ENCODE measurements around the gene SORCS2.

The SORCS2 gene

DNA sequence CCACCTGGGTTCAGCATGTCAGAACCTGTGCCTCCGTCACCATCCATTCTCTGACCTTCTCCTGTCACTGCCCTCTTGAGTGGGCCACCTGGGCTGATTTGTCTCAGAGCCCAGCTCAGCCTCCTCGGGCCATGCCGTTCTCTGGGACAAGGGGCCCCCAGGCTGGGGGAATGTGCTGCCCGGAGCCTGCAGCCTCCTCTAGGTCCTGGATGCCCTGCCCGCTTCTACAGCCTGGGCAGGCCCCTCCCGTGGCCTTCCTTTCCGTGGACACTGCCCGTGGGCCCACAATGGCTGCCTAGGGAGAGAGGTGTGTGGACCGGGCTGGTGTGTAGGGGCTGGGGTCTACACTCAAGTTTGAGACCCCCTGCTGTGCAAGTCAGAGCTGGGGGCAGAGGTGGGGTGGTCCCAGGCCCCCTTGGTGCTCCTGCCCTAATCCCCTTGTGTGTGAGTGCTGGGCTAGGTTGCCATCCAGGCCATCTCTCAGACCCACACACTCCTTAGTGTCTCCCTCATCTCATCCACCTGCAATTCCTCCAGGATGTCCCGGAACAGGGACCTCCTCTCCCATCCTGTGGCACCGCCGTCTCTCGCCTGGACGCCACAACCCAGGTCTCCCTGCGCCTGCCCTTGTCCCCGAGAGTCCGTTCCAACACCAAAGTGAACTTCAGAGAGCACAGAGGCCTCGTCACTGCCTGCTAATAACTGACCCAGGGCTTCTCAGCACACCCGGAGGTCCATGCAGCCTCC is 230.0 kb downstream of the SORCS2 start:
- DNase-seq: no peak

DNA sequence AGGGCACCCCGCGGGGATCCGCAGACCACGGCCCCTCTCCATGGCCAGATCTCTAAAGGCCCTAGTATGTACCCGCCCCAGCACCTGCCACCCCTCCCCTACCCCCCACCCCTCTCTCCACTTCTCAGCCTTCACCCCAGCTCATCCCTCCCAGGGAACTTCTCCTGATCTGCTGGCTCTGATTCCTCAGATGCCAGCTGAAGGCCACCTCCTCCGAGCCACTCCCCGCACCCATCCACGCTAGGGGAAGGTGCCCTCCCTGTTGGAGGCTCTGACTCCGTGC is 230.5 kb downstream of the SORCS2 start:
- DNase-seq: no peak

DNA sequence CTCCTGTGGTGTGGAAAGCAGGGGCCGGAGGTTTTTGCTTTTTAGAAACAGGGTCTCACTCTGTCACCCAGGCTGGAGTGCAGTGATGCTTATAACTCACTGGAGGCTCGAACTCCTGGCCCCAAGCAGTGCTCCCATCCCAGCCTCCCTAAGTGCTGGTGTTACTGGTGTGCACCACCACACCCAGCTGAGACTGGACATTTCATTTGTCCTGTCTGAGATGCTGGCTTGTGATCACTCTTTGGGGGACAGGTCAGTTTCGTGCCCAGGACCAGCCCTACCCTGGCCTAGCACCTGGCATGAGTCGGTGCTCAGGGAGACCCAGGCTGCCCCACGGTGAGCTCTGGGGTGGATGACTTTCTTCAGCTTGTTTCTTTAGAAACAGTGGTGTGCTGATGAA is 231.1 kb downstream of the SORCS2 start:
- DNase-seq: no peak

DNA sequence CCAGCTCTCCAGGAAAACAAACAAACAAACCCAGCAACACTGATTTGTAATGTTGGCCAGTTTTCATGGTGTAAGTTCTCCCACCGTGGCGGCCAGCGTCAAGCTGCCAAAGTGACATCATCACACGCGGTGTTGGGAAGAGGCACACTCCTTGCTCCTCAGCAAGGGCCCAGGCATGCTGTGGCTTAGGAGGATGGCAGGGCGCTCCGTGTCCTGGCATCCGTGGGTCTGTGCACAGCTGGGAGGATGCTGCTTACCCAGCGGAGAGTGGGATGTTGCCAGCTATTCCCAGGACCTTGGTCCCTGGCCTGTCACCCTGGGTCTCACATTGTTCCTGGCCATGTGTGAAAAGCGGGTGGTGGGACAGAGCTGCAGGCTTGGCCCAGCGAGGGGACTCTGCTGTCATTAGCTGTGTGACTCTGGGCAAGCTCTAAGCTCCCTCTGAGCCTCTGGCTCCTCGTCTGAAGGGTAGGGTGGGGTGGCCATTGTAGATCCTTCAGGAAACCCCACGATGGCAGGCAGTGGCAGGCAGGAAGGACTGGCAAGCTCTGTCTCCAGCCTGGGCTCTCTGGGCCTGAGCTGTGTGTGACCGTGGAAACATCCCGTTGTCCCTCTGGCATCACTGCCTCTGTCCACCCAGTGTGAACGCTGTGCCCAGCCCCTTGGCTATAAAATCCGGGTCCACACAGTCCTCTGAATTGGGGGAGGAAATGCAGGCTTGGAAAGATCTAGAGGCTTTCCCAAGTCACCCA is 231.6 kb downstream of the SORCS2 start:
- DNase-seq: no peak

DNA sequence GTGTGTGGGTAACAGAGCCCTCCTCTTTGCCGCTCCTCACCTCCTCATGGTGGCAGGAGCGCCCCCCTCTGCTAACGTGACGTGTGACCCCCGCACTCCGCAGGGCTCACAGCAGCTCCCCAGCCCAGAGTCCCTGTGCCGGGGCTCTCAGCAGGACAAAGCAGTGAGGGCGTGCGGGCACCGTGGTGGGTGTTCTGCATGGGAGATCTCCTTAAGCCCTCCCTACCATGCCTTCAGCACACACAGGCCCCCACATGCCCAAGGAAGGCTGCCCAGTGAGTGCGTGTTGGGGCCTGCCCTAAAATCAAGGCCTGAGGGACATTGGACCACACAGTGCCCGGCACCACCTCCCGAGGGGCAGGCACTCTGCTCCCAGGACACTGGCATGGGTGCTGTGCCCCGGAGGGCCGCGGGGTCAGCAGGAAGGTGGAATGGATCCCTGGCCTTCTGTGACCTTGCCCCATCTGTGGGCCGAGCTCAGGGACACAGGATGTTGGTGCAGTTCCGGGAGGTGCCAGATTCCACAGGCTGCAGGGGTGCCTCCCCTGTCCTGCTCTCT is 232.3 kb downstream of the SORCS2 start:
- no peak for DNase-seq

DNA sequence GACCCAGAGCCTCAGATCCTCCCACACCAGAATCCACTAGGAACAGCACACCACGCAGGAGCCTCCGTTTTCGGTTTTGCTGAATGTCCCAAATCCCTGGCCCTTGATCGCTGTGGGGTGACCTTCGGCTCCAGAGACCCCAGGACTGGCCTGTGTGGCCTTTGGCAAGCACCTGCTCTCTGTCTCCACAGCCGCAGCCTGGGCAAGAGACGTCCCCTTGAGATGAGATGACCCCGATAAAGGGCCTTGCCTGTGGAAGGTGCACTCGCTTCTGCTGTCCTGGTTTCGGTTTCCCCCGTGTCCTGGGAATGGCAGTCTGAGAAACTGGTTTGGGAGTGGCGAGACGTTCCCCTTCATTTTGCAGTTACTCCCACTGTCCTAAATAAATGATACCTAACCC is 232.8 kb downstream of the SORCS2 start:
- DNase-seq: no peak

DNA sequence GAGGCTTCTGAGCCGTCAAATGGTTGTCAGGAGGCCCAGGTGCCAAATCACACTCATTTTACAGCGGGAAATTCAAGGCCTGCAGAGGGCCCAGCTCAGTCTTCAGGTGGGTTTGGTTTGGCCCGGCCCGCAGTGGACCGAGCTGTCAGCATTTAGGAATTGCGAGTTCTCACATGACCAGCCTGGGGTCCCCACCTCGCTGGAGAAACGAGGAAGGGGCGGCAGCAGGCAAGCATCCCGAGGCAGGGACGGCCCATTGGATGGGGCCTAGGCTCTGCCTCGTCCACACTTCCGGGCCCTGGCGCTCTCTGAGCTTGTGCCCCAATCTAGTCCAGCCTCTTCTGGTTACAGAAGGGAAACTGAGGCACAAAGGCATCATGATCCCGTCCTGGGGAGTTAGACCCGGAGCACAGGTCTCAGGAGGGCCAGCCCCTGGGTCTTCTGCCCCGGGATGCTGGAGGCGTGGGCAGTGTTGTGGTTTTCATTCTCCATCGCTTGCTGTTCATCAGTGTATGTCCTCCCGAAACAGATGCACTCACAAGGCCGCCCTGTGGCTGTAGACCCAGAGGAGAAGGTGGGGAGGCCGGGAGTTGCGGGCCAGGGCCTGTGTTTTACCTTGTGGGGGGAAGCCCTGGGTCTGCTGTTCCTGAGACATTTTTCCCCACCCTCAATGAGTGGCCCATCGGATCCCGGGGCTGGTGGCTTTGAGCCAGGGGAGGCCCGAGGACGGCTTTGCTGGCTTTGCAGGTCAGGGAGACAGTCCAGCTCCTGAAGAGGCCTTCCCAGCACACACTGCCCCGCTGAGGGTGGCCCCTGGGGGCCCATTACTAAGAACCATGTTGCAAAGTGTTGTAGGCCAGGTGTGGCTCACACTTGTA is 233.5 kb downstream of the SORCS2 start:
- DNase-seq: no peak

DNA sequence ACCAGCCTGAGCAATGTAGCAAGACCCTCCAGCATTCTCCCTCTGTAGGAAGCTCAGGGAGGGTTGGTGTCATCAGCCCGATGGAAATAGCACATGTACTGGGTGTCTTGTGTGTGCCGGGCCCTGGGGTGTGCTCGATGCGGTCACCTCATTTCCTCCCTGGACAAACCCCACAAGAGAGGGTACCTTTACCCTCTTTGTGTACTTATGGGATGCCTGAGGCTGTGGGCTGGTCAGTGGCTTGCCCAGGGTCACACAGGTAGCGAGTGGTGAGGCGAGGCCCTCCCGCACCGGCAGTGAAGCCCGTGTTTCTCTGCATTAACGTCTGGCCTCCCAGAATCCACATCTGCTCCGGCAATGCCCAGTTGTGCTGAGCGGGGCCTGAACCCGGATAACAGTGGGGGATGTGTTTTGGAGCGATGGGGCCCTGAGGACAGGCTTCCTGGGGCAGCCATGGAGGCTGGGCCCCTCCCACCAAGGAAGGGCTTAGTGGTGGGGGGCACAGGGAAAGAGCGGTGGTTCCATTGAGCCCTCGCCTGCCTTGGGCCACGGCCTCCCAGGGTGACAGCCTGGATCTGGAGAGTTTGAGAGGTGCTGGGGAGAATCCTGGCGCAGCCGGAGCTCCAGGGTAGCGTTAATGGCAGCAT is 234.3 kb downstream of the SORCS2 start:
- DNase-seq: no peak

DNA sequence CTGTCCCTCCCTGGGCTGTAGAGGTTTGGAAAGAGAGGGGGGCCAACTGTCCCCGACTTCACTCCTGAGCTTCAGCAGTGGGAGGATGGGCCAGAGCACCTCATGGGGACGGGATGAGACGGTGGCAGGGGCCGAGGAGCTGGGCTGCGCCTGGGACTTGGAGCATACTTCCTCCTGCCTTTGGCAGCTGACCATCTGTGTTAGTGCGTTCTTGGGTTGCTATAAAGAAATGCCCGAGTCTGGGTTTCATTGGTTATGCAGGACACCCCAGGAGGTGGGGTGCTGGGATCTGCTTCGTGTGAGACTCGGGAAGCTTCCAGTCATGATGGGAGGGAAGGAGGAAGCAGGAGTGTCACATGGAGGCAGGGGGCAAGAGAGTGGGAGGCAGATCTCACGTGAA is 235.0 kb downstream of the SORCS2 start:
- DNase-seq: no peak

DNA sequence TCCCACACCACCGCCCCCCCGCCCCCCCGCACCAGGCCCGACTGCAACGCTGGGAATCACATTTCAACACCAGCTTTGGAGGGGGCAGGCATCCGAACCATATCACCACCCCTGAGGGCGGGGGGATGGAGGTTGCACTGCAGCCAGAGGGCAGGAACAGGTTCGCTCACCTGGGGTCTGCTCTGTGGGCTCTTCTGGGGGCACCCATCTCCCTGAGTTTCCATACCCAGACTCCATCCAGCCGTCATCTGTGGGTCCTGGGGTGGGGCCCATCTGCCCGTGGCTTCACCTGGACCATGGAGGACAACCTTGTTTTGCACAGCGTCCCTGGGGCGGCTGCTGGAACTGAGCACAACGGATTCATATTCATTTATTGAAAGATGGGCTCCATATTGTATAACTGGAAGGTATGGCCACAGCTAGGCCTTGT is 235.5 kb downstream of the SORCS2 start:
- no peak for DNase-seq

DNA sequence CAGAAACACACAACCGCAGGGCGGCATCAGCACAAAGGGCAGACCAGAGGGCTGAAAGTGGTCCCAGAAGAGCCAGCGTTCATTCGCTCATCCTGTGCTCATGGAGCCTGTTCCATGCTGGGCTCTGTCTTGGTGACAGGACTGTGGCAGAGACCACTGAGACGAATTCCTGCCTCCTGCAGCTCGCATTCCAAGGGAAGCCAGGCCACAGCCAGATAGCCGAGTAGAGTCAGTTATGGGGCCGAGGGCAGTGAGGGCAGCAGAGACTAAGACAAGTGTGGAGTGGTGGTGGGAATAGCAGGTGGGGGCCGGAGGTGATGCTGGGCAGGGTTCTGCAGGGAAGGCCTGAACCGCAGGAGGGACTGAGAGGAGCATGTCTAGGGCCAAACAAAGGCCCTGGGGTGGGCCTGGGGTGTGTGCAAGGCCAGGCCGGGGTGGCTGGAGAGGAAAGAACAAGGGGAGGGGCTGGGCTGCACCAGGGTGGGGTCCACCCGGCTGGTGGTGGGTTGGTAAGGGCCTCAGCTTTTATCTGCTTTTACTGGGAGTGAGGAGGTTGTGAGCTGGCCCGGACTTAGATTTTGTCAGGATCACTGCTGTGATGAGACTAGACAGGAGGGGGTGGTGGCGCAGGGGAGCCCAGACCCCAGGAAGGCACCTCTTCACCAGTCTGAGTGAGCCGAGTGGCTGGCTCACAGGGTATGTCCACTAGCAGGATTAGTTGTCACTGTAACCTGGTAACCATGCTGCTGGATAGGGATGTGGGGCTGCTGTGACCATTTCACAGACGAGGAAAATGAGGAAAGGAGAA is 236.1 kb downstream of the SORCS2 start:
- DNase-seq: no peak

DNA sequence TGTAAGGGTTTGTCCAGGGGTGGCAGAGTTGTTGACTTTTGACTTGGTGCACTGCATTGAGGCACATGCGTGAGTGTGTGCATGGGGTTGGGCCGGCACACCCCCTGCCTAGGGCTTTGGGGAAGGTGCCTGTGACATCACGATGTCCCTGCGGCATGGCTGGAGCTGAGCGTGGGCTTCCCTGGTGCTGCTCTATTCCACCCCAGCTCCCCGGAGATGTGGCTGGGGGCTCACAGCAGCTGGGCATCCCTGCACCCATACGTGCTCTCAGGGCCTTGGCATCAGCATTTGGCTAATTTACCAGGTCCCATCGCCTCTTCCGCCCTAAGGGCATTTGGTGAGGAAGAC is 236.7 kb downstream of the SORCS2 start:
- DNase-seq: no peak

DNA sequence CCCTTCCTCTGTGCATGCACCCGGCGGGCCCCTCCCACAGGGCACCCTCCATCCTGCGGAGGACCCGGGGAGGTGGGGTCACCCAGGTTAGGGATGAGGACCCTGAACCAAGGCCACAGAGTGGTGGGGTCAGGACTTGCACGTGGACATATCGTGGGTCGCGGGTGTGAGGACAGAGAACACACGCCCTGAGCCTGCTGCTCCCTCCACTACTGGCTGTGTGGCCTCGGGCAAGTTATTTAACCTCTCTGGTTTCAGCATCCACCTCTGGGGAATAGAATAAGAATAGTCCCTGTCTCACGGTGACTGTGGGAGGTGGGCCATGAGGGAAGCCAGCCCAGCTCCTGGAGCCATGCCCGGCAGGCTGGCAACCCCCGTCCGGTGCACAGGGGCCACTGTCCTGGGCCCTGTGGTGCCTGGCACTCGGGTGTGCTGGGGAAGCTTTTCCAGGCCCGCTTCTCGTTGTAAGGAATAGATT is 237.3 kb downstream of the SORCS2 start:
- no peak for DNase-seq

DNA sequence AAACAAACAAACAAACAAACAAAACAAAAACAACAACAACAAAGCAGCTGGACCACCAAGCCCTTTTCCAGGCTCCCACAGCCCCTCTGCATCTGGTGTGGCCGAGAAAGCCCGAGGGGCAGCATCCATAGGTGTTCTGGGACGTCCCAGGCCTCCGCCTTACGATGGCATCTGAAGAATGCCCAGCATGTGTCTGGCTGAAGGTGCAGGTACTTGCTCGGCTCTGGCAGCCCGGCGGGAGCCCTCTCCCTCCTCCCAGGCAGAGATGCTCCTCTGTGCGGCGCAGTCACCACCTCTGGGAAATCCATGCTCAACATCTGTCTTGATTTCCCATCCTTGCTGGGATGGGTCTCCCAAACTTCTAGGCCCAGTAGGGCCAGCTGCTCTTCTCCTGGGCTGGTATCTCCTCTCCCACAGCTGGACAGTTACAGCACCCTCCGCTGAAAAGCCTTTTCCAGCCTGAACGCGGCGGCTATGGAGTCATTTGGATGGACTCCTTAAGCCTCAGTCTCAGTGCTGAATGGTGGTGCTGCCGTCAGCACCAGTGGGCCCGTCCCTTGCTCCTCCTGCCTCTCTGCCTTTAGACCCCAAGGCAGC is 238.1 kb downstream of the SORCS2 start:
- no peak for DNase-seq

DNA sequence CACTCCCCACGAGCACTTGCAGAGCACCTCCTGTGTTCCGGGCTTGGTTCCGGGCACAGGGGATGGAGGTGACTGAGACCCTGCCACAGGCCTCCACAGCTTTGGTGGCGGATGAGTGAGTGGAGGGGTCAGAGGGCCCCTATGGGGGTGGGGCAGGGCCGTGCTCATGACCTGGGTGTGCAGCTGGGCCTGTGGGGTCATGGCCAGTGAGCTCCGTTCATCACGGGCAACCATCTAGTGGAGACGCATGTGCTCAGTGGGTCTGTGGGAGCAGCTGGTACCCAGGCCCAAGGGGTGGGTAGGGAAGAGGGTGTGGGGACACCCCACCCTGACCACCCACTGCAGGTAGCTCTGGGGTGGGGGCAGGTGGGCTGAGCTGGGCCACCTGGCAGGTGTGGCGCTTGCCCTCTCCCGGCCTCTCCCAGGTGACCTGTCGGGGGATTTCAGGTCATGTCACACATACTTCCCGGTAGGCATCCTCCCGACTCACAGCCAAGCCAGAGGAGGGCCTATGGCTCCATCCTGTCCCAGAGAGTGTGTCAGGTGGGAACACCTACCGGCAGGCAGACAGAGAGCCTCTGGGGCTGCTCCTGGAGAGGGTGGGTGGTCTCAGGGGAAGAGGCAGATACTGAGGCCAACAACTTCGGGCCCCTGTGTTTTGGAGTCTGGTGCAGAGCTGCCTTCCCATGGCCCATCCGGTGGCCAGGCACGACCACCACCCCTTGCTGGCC is 238.8 kb downstream of the SORCS2 start:
- DNase-seq: no peak

DNA sequence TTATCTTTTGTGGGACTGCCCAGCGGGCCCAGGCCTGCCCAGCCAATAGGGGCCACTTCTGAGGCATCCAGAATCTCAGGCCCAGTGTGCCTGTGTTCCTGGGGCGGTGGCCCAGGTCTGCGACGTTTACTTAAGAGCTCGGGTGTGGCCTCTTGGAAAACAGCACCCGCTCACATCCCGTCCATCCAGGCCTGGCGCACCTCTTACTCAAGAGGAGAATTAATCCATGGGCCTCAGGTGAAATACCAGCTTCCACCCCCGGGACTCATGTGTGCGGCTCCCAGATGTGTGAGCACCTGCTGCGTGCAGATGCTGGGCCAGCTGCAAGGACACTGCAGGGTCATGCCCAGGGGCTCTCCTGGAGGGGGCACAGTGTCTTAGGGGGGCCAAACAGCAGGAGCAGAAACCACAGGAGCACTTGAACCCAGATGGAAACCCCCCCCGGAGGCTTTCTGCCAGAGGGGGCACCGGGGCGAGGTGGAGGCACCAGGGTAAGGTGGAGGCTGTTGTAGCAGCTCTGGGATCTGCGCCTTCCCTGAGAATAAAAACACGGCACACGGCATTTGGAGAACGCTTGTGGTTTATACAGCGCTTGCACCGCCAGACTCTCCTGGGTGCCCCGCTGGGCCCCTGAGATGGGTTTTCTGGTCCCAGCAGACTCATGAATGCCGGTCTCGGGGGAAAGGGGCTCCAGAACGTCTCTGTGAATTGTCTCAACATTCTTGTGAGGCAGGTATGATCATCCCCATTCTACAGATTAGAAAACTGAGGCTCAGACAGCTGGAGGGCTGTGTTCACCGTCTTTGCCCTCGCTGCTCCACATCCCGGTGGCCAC is 239.6 kb downstream of the SORCS2 start:
- DNase-seq: no peak

DNA sequence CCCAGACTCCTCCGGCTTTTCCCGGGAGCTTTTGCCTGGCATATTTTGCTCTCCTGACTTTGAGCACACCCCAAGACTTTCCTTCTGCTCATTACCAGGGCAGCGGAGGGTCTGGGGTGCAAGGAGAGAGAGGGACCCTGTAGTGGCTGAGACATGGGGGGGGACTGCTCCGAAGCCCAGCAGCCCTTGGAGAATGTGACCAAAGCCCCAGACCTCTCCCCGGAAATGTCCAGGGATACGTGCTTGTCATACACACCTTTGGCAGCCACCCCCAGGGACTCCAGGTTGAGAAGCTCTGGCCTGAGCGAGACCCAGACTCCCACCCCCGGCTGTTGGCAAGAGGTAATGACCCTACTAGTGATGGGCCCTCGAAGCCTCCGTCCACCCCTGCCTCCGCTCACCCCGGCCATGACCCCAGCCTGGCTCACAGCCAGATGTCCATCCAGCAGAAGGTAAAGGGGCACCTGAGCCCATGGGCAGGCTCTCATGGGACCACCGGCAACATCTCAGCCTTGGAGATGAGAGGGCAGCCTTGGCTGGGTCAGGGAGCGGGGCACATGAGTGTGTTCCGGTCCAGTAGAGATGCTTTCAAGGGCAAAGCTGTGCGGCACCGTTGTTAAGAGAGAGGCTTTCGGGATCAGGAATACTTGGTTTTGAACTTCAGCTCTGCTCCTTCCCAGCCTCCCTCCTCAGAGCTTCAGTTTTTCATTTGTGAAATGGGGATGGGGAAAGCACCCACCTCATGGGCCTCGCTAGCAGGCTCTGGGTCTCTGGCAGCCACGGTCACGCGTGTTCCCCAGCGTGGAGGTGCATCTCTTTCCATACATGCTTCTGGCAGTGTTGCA is 240.4 kb downstream of the SORCS2 start:
- DNase-seq: no peak

DNA sequence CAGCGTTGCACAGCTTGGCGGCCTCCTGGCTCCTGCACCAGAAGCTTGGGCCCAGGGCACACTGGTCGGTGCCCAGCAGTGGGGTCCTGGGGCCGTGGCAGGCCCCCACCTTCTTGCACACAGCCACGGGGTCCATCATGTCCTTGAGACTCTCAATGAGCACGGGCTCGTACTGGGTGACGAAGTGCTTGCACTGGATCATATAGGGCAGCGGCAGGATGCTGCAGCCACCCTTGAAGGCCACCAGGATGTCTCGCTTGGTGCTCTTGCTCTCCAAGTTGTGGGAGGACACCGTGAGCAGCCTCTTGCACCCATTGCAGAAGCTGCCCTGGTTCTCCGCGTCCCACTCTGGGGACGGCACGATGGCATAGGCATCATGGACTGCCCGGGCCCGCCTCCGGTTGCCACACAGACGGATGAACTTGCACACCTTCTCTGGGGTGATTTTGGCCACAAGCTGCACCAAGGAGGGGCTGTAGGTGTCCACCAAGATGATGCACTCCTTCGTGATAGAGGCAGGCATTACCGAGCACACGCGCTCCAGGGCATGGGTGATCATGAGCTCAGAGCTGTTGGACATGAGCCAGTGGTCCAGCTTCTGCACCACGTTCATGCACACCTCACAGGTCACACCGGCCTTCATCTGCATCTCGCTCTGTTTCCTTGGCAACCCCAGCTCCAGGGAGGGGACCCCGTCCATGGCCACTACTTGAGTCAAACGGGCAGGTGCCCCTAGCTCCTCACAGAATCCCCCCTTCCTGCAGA is 241.2 kb downstream of the SORCS2 start:
- DNase-seq: no peak
